Heart right ventricle (tissue), 16 donors: ENCODE measurements around the gene SLC25A12. TPM values are rescaled to one million over a fixed set of nuclear protein-coding genes. Genes with fewer than 3 reads are reported as not detected.
"Not testable (repeated sequence)": the region's sequence is repeated elsewhere in the genome, so short reads cannot be mapped to it uniquely, and the experiment has no call there.

ENCODE experiments used
- ATAC-seq, 8 donors: fragments of 200-7000 bp; cut with Tn5 transposase; one replicate each; pipeline ENCODE4 v1.9.1; 2020; ENCODE audit warnings: mild to moderate bottlenecking in 8 of 8, moderate library complexity in 8 of 8, moderate number of reproducible peaks in 1 of 8
- DNase-seq, 2 donors: peaks; one replicate each; pipeline ENCODE4 v3.0.0-alpha.2; 2020
- H3K27ac ChIP-seq, 10 donors: fragments of 200-600 bp; sonication (generic) in 2 of 10; one replicate each; pipeline versions ENCODE4 v1.5.0 to v1.8.0; 2020 to 2022; ENCODE audit warnings: mild to moderate bottlenecking in 3 of 10
- H3K27me3 ChIP-seq, 7 donors: fragments of 200-600 bp; one replicate each; pipeline ENCODE4 v1.8.0; 2021 to 2022; ENCODE audit warnings: mild to moderate bottlenecking in 2 of 7
- H3K36me3 ChIP-seq, 9 donors: fragments of 200-600 bp; sonication (generic) in 1 of 9; one replicate each; pipeline versions ENCODE4 v1.5.0 to v1.8.0; 2020 to 2022; ENCODE audit warnings: mild to moderate bottlenecking in 2 of 9
- H3K4me1 ChIP-seq, 9 donors: fragments of 200-600 bp; sonication (generic) in 1 of 9; one replicate each; pipeline versions ENCODE4 v1.5.0 to v1.8.0; 2020 to 2022; ENCODE audit warnings: mild to moderate bottlenecking in 4 of 9
- H3K4me3 ChIP-seq, 10 donors: fragments of 200-600 bp; sonication (generic) in 2 of 10; one replicate each; pipeline versions ENCODE4 v1.5.0 to v1.8.0; 2020 to 2022; ENCODE audit warnings: mild to moderate bottlenecking in 7 of 10, moderate library complexity in 2 of 10
- H3K9me3 ChIP-seq, 11 donors: fragments of 200-600 bp in 10 of 11; sonication (generic) in 2 of 11; one replicate each; pipeline versions ENCODE4 v1.5.0 to v1.8.0; 2013 to 2022; ENCODE audit warnings: mild to moderate bottlenecking in 2 of 11, control low read depth in 1 of 11, moderate library complexity in 1 of 11
- CTCF ChIP-seq, 9 donors: fragments of 200-600 bp; sonication (generic) in 2 of 9; IDR thresholded peaks; one replicate each; pipeline versions ENCODE4 v1.5.0 to v1.8.0; 2021 to 2022; ENCODE audit warnings: antibody characterized with exemption in 9 of 9, mild to moderate bottlenecking in 5 of 9, moderate library complexity in 1 of 9
- WGBS, 2 donors: extraction: QIAGEN DNeasy Blood & Tissue Kit; methylation state at CpG; one replicate each; pipeline ENCODE4 v1.1.7; 2013; ENCODE audit warnings: inconsistent platforms in 1 of 2; 5-methylcytosine and 5-hydroxymethylcytosine counted together
- intact Hi-C, 10 donors: fragments of 100-400 bp; cut with DNase I; formaldehyde crosslinking; loops; one replicate each; pipeline versions ENCODE4 v1.11.1 to v1.14.2; 2022
- polyA plus RNA-seq, 2 donors: library from polyadenylated mRNA; stranded (reverse); fragments of 200-250 nt; gene quantifications; one replicate each; pipeline ENCODE4 v1.2.3, GENCODE V29; 2013
- total RNA-seq, 10 donors: library from RNA; stranded (reverse); fragmentation: NEBNext Ultra II Directional in 3 of 10; extraction: Animal tissue kit (Norgen Biotek cat#: 25700) in 3 of 10; gene quantifications; one replicate each; pipeline versions ENCODE4 v1.2.1 to v1.2.4, GENCODE V29; 2021 to 2023
- donor health status: Arrhythmogenic right ventricular cardiomyopathy.
- donor health status: ischemic (EF 13 %, LVEDD 7.1; RV severe dilation, severe dysfunction).
- donor health status: healthy with polysubstance abuse.
- donor health status: DM: no; HTN: yes; CAD: no.
- donor health status: DM: no; HTN: no; CAD: no.
- donor health status: ischemic (EF 25% LVEDD 6.9; RV normal size, moderate dysfunction).
- donor health status: ischemic (EF 25% LVEDD 5.7; RV mildly dilated, moderate dysfunction).
- donor health status: healthy.
- donor health status: DM: yes; HTN: yes; CAD: no.
- donor health status: Ischemic cardiomyopathy.
- donor health status: ischemic (EF 35%, LVEDD 5.7; RV mildly dilated, moderate dysfunction).
- donor health status: nonischemic (EF 11% LVEDD 7.7; RV severe dilation, severe dysfunction).
- donor health status: DM: yes; HTN: yes; CAD: no.
- donor health status: PGD.
- donor health status: ischemic (EF 29% LVEDD 5.4; RV normal size, mild dysfunction).
- donor health status: nonischemic (EF 23%, LVEDD 6.1; RV moderate dilation, normal function).

Gene SLC25A12
- total and polyA plus RNA-seq, 12 donors = 37.5 to 169 (median 122) TPM

- H3K36me3 ChIP-seq = peaks cover 0 to 100% (median 72%) of the 10 kb centered on the region in 9 donors
- ATAC-seq (no peak), DNase-seq (no peak)
- TF ChIP-seq CTCF (IDR thresholded peaks at IDR 0.05) = no peak
- H3K4me3 ChIP-seq = no peak overlapping the region
- H3K27me3 ChIP-seq = no peaks in the 10 kb centered on the region
- H3K9me3 ChIP-seq = no peaks in the 10 kb centered on the region
- 71 to 76% methylated on average over 7 of the region's 7 CpGs for WGBS, 2 donors
- intact Hi-C loops = no loop called here
- no peak overlapping the region for H3K27ac ChIP-seq
- no peaks in the 10 kb centered on the region for H3K4me1 ChIP-seq
These were observed 105.6 kb downstream of the SLC25A12 start for GRCh38 chr2:171788316-171788993.

GRCh38 chr2:171787333-171788072 lies 106.5 kb downstream of the SLC25A12 start:
- H3K27me3 ChIP-seq = no peaks in the 10 kb centered on the region
- intact Hi-C loops = no loop called here
- 81 to 82% methylated on average over 11 of the region's 11 CpGs for WGBS, 2 donors
- H3K27ac ChIP-seq = no peak overlapping the region
- DNase-seq = no peak
- no peaks in the 10 kb centered on the region for H3K9me3 ChIP-seq
- no peak overlapping the region for H3K4me3 ChIP-seq
- peaks cover 0 to 100% (median 79%) of the 10 kb centered on the region in 9 donors for H3K36me3 ChIP-seq
- no peak for ATAC-seq
- H3K4me1 ChIP-seq = no peaks in the 10 kb centered on the region
- TF ChIP-seq CTCF (IDR thresholded peaks at IDR 0.05) = no peak

- peaks cover 0 to 4% (median 0%) of the 10 kb centered on the region in 11 donors for H3K9me3 ChIP-seq
- intact Hi-C loops = no loop called here
- H3K27me3 ChIP-seq = no peaks in the 10 kb centered on the region
- H3K36me3 ChIP-seq = peaks cover 0 to 93% (median 63%) of the 10 kb centered on the region in 9 donors
- no peak overlapping the region for H3K27ac ChIP-seq
- WGBS, 2 donors = 96 to 97% methylated on average over 3 of the region's 3 CpGs
- DNase-seq (no peak), ATAC-seq (no peak)
- no peak overlapping the region for H3K4me3 ChIP-seq
- no peaks in the 10 kb centered on the region for H3K4me1 ChIP-seq
- TF ChIP-seq CTCF (IDR thresholded peaks at IDR 0.05) = no peak
These were observed 108.6 kb downstream of the SLC25A12 start for GRCh38 chr2:171785450-171785849.

GRCh38 chr2:171778515-171778914 lies 115.5 kb downstream of the SLC25A12 start:
- no peaks in the 10 kb centered on the region for H3K4me1 ChIP-seq
- ATAC-seq (no peak), DNase-seq (no peak)
- no peaks in the 10 kb centered on the region for H3K27me3 ChIP-seq
- TF ChIP-seq CTCF (IDR thresholded peaks at IDR 0.05) = no peak
- 98% methylated on average over 3 of the region's 3 CpGs for WGBS, 2 donors
- no peak overlapping the region for H3K4me3 ChIP-seq
- peaks cover 0 to 31% (median 13%) of the 10 kb centered on the region in 9 donors for H3K36me3 ChIP-seq
- no peak overlapping the region for H3K27ac ChIP-seq
- intact Hi-C loops = no loop called here
- H3K9me3 ChIP-seq = peaks cover 0 to 25% (median 0%) of the 10 kb centered on the region in 11 donors

GRCh38 chr2:171774581-171774980 lies 119.5 kb downstream of the SLC25A12 start:
- peaks cover 0 to 27% (median 0%) of the 10 kb centered on the region in 9 donors for H3K36me3 ChIP-seq
- not testable (repeated sequence) for ATAC-seq

More at GRCh38 chr2:171774581-171774980, 119.5 kb downstream of the SLC25A12 start:
- intact Hi-C loops, H3K4me1 ChIP-seq, H3K27me3 ChIP-seq, DNase-seq, H3K4me3 ChIP-seq, H3K27ac ChIP-seq: not testable (repeated sequence)
- H3K9me3 ChIP-seq = peaks cover 0 to 38% (median 9%) of the 10 kb centered on the region in 11 donors
- WGBS, 2 donors = 97% methylated on average over 21 to 31 of the region's 35 CpGs
